ENCODE data around the gene ZBTB7C.

The ZBTB7C gene

DNA sequence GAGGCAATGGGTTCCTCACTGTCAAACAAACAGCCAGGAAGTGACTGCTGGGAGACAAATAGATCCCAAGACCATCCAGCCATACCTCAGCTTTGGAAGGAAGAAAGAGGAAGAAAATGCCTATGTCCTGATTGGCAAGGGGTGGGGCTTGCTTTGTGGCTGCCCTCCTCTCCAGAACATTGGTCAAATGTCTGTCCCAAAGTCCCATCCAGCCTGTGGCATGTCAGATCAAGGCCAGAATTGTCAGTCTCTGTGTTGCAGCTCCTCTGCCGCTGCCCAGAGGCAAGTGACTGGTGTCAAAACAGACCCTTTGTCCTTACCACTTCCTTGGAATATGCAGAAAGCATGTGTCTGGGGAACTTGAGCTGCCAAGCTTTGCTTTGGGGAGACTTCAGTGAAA is 415.8 kb downstream of the ZBTB7C start:
- FAIRE-seq (no peak), DNase-seq (ENCODE audit: insufficient read length, low spot score) (no peak)
- TF ChIP-seq POLR2AphosphoS5 (IDR thresholded peaks at IDR 0.05; ENCODE audit: low read depth, low read length) (no peak), PAX5 (IDR thresholded peaks at IDR 0.05; ENCODE audit: insufficient read depth, low read length, severe bottlenecking) (no peak), POU2F2 (IDR thresholded peaks at IDR 0.05; ENCODE audit: low read depth, low read length) (no peak), TAF1 (IDR thresholded peaks at IDR 0.05; ENCODE audit: low read depth, low read length) (no peak)

DNA sequence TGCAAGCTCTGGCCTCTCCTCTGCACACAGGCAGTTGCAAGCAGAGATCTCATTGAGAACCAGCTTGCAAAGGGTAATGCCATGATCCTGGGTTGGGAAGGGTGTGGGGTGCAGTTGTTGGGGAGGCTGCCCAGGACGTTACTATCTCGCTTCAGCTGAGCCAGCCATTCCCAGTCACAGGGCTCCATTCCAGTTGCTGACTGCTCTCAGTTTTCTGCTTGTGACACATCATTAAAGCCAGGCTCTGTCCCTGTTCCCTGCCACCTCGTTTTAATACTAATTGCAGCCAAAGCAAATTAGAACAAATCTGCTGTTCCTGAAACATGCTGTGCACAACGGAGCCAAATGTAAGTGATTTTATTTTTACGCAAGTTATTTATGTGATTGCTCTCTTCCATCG is 416.2 kb downstream of the ZBTB7C start:
- TF ChIP-seq TAF1 (IDR thresholded peaks at IDR 0.05; ENCODE audit: low read depth, low read length) = no peak
- no peak for TF ChIP-seq POLR2AphosphoS5 (IDR thresholded peaks at IDR 0.05; ENCODE audit: low read depth, low read length)
- TF ChIP-seq POLR2A (IDR thresholded peaks at IDR 0.05; ENCODE audit: low read depth, low read length) = no peak
- DNase-seq (ENCODE audit: insufficient read length, low spot score) (no peak), FAIRE-seq (no peak)

DNA sequence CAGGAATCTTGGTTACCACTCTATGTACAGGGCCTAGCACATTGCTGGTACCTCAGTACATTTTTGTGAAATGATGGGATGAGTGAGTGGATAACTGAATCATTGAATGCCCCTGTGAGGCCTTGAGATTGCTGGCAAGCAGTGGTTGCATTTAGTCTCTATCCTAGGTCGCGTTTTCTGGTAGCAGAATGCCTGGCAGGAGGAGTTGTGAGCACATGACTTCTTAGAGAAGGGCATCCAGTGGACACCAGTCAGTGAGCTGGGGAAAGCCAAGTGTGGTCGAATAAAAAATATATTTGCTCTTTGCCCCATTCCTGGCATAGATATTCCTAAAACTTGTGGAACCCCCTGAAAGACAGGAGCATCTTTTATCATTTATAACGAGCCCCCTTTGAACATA is 416.9 kb downstream of the ZBTB7C start:
- no peak for FAIRE-seq

GRCh38 chr18:47990981-47991380 is 418.2 kb downstream of the ZBTB7C start:
- FAIRE-seq = no peak
- DNase-seq (ENCODE audit: insufficient read length, low spot score) = no peak
- TF ChIP-seq TAF1 (IDR thresholded peaks at IDR 0.05; ENCODE audit: low read depth, low read length) = no peak
- TF ChIP-seq POLR2A (IDR thresholded peaks at IDR 0.05; ENCODE audit: low read depth, low read length) = no peak
- TF ChIP-seq SPI1 (IDR thresholded peaks at IDR 0.05; ENCODE audit: low read depth, low read length) = no peak

More for the DNA sequence above, 416.9 kb downstream of the ZBTB7C start:
- TF ChIP-seq PAX5 (IDR thresholded peaks at IDR 0.05; ENCODE audit: insufficient read depth, low read length, severe bottlenecking) = no peak
- TF ChIP-seq POLR2A (IDR thresholded peaks at IDR 0.05; ENCODE audit: low read depth, low read length) = no peak
- TF ChIP-seq POU2F2 (IDR thresholded peaks at IDR 0.05; ENCODE audit: low read depth, low read length) = no peak
- no peak for TF ChIP-seq SPI1 (IDR thresholded peaks at IDR 0.05; ENCODE audit: low read depth, low read length)
- TF ChIP-seq POLR2AphosphoS5 (IDR thresholded peaks at IDR 0.05; ENCODE audit: low read depth, low read length) = no peak
- no peak for TF ChIP-seq TAF1 (IDR thresholded peaks at IDR 0.05; ENCODE audit: low read depth, low read length)
- DNase-seq (ENCODE audit: insufficient read length, low spot score) = no peak

GRCh38 chr18:47987388-47987699 is 421.8 kb downstream of the ZBTB7C start:
- no peak for TF ChIP-seq PAX5 (IDR thresholded peaks at IDR 0.05; ENCODE audit: insufficient read depth, low read length, severe bottlenecking)
- no peak for TF ChIP-seq POU2F2 (IDR thresholded peaks at IDR 0.05; ENCODE audit: low read depth, low read length)
- no peak for TF ChIP-seq POLR2AphosphoS5 (IDR thresholded peaks at IDR 0.05; ENCODE audit: low read depth, low read length)
- TF ChIP-seq TAF1 (IDR thresholded peaks at IDR 0.05; ENCODE audit: low read depth, low read length) = no peak
- no peak for TF ChIP-seq SPI1 (IDR thresholded peaks at IDR 0.05; ENCODE audit: low read depth, low read length)
- TF ChIP-seq POLR2A (IDR thresholded peaks at IDR 0.05; ENCODE audit: low read depth, low read length) = no peak
- DNase-seq (ENCODE audit: insufficient read length, low spot score) (no peak), FAIRE-seq (no peak)

- no peak for DNase-seq (ENCODE audit: insufficient read length, low spot score)
- TF ChIP-seq TAF1 (IDR thresholded peaks at IDR 0.05; ENCODE audit: low read depth, low read length) = no peak
- TF ChIP-seq SPI1 (IDR thresholded peaks at IDR 0.05; ENCODE audit: low read depth, low read length) = no peak
- TF ChIP-seq POLR2A (IDR thresholded peaks at IDR 0.05; ENCODE audit: low read depth, low read length) = no peak
- no peak for TF ChIP-seq PAX5 (IDR thresholded peaks at IDR 0.05; ENCODE audit: insufficient read depth, low read length, severe bottlenecking)
Measured at GRCh38 chr18:47986620-47987387, 422.4 kb downstream of the ZBTB7C start.

DNA sequence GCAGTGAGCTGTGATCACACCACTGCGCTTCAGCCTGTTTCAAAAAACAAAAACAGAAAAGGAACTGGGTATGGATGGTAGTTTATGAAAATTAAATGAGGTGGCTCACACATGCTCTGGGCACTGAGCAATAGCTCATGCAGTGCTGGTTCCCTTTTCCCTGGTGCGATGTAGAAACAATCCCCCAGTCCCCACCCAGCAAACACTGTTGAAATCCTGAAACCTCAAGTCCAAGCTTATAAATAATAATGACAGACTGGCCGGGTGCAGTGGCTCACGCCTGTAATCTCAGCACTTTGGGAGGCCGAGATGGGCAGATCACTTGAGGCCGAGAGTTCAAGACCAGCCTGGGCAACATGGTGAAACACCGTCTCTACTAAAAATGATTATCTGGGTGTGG is 423.3 kb downstream of the ZBTB7C start:
- FAIRE-seq (no peak), DNase-seq (ENCODE audit: insufficient read length, low spot score) (no peak)
- TF ChIP-seq SPI1 (IDR thresholded peaks at IDR 0.05; ENCODE audit: low read depth, low read length) = no peak
- TF ChIP-seq POLR2AphosphoS5 (IDR thresholded peaks at IDR 0.05; ENCODE audit: low read depth, low read length) = no peak
- no peak for TF ChIP-seq POLR2A (IDR thresholded peaks at IDR 0.05; ENCODE audit: low read depth, low read length)
- TF ChIP-seq TAF1 (IDR thresholded peaks at IDR 0.05; ENCODE audit: low read depth, low read length) = no peak
- TF ChIP-seq PAX5 (IDR thresholded peaks at IDR 0.05; ENCODE audit: insufficient read depth, low read length, severe bottlenecking) = no peak
- TF ChIP-seq POU2F2 (IDR thresholded peaks at IDR 0.05; ENCODE audit: low read depth, low read length) = no peak

More at GRCh38 chr18:47986620-47987387, 422.4 kb downstream of the ZBTB7C start:
- no peak for FAIRE-seq

DNA sequence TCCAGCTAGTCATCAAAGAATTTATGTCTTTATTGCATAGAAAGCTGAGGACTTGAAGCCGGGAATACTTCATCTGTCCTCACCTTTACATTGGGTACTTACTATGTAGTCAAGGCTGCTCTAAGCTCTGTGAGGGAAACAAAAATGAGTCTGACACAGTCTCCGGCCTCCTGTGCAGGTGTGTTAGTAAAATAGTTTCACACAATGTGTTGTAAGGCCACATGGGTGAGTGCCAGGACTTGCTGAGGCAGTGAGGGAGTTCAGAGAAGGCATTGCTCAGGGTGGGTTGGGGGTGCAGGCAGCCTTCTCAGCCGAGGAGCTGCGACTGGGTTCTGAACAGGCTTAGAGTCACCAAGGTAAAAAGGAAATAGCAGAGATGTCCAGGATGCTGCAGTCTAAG is 424.2 kb downstream of the ZBTB7C start:
- FAIRE-seq = no peak
- no peak for DNase-seq (ENCODE audit: insufficient read length, low spot score)
- TF ChIP-seq SPI1 (IDR thresholded peaks at IDR 0.05; ENCODE audit: low read depth, low read length) = no peak
- TF ChIP-seq TAF1 (IDR thresholded peaks at IDR 0.05; ENCODE audit: low read depth, low read length) = no peak
- TF ChIP-seq POLR2AphosphoS5 (IDR thresholded peaks at IDR 0.05; ENCODE audit: low read depth, low read length) = no peak
- no peak for TF ChIP-seq POU2F2 (IDR thresholded peaks at IDR 0.05; ENCODE audit: low read depth, low read length)
- TF ChIP-seq PAX5 (IDR thresholded peaks at IDR 0.05; ENCODE audit: insufficient read depth, low read length, severe bottlenecking) = no peak
- TF ChIP-seq POLR2A (IDR thresholded peaks at IDR 0.05; ENCODE audit: low read depth, low read length) = no peak

DNA sequence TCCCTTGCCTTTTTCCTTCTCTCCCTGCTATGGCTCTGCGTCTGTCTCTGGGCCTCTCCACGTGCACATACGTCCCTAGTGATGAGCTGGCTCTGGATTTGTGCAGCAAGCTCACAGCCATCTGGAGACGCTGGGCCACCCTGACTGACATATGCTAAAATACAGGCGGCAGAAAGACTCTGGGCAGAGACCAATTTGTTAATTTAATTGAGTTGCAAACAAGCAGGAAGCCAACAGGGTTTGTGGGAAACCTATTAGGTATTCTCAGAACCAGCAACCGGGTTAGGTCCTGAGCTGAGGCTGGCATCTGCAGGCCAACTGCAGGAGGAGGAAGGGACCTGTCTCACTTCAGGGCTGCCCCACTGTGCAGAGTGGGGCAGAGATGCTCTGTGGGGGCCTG is 425.2 kb downstream of the ZBTB7C start:
- no peak for FAIRE-seq
- DNase-seq (ENCODE audit: insufficient read length, low spot score) = no peak
- TF ChIP-seq TAF1 (IDR thresholded peaks at IDR 0.05; ENCODE audit: low read depth, low read length) (no peak), SPI1 (IDR thresholded peaks at IDR 0.05; ENCODE audit: low read depth, low read length) (no peak), PAX5 (IDR thresholded peaks at IDR 0.05; ENCODE audit: insufficient read depth, low read length, severe bottlenecking) (no peak), POU2F2 (IDR thresholded peaks at IDR 0.05; ENCODE audit: low read depth, low read length) (no peak), POLR2AphosphoS5 (IDR thresholded peaks at IDR 0.05; ENCODE audit: low read depth, low read length) (no peak), POLR2A (IDR thresholded peaks at IDR 0.05; ENCODE audit: low read depth, low read length) (no peak)

DNA sequence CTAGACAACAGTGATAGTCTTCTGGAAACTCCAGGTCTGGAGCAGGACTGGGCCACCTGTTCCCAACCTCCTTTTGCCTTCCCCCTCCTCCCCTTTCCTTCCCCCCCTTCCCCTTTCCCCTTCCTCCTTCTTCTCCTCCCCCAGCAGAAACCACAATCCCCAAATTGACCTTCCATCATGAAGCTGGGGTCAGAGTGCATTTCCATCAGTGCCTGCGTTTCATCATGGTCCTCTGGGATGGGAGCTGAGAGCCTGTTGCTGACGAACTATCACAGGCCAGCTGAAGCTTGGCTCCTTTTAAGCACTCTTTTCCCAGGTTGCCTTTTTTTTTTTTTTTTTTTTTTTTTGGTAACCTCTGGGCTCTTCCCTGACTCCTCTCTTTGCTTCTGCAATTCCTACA is 426.1 kb downstream of the ZBTB7C start:
- TF ChIP-seq POLR2AphosphoS5 (IDR thresholded peaks at IDR 0.05; ENCODE audit: low read depth, low read length) = no peak
- no peak for TF ChIP-seq SPI1 (IDR thresholded peaks at IDR 0.05; ENCODE audit: low read depth, low read length)
- no peak for TF ChIP-seq TAF1 (IDR thresholded peaks at IDR 0.05; ENCODE audit: low read depth, low read length)
- TF ChIP-seq POLR2A (IDR thresholded peaks at IDR 0.05; ENCODE audit: low read depth, low read length) = no peak
- TF ChIP-seq POU2F2 (IDR thresholded peaks at IDR 0.05; ENCODE audit: low read depth, low read length) = no peak
- TF ChIP-seq PAX5 (IDR thresholded peaks at IDR 0.05; ENCODE audit: insufficient read depth, low read length, severe bottlenecking) = no peak
- FAIRE-seq = no peak
- DNase-seq (ENCODE audit: insufficient read length, low spot score) = no peak

Measured in GM12891 (cell line).